H1 (cell line): Measurements from ENCODE around the gene BIRC5. TPM values are rescaled to one million over a fixed set of nuclear protein-coding genes. Genes with fewer than 3 reads are reported as not detected.

ENCODE experiments used
- CBX5 ChIP-seq: fragments of 300-800, 300-1000 bp; sonication (generic); IDR thresholded peaks from 2 replicates; pipeline ENCODE4 v1.7.1; 2016; ENCODE audit warnings: antibody characterized with exemption, low read length, low read depth
- CREB1 ChIP-seq: IDR thresholded peaks from 2 replicates; pipeline ENCODE4 v1.6.1; 2012; ENCODE audit warnings: inconsistent platforms
- EGR1 ChIP-seq: IDR thresholded peaks from 2 replicates; pipeline ENCODE4 v1.6.1; 2011; ENCODE audit warnings: low read depth, low read length, borderline replicate concordance
- FOSL1 ChIP-seq: IDR thresholded peaks from 2 replicates; pipeline ENCODE4 v1.6.1; 2011; ENCODE audit warnings: mild to moderate bottlenecking, low read depth, low read length, moderate library complexity; ENCODE audit not compliant: insufficient read depth
- GTF2F1 ChIP-seq: IDR thresholded peaks from 2 replicates; pipeline ENCODE4 v1.6.1; 2012; ENCODE audit warnings: low read depth, low read length, improper control_type of control experiment, borderline replicate concordance
- HDAC6 ChIP-seq: IDR thresholded peaks from one replicate; pipeline ENCODE4 v1.7.1; 2012; ENCODE audit warnings: low read depth, mild to moderate bottlenecking, inconsistent platforms, low read length, moderate library complexity
- JUN ChIP-seq: IDR thresholded peaks from 2 replicates; pipeline ENCODE4 v1.6.1; 2011; ENCODE audit warnings: low read depth, mild to moderate bottlenecking, improper control_type of control experiment, low read length
- JUND ChIP-seq: IDR thresholded peaks from 2 replicates; pipeline ENCODE4 v1.6.1; 2011; ENCODE audit warnings: mild to moderate bottlenecking, improper control_type of control experiment, low read length
- KDM1A ChIP-seq: fragments of 200-600, 300-600 bp; sonication (generic); IDR thresholded peaks from 2 replicates; pipeline ENCODE4 v1.7.1; 2016; ENCODE audit warnings: mild to moderate bottlenecking, low read length, borderline replicate concordance
- KDM4A ChIP-seq: IDR thresholded peaks from one replicate; pipeline ENCODE4 v1.7.1; 2012; ENCODE audit warnings: low read depth, mild to moderate bottlenecking, moderate library complexity, low read length, inconsistent platforms; ENCODE audit not compliant: severe bottlenecking
- MAFK ChIP-seq: IDR thresholded peaks from 2 replicates; pipeline ENCODE4 v1.6.1; 2012; ENCODE audit warnings: low read depth, mild to moderate bottlenecking, improper control_type of control experiment, low read length
- MAX ChIP-seq: IDR thresholded peaks from 2 replicates; pipeline ENCODE4 v1.6.1; 2012; ENCODE audit warnings: inconsistent platforms
- POU5F1 ChIP-seq: IDR thresholded peaks from 2 replicates; pipeline ENCODE4 v1.6.1; 2011; ENCODE audit warnings: low read depth, mild to moderate bottlenecking, low read length, moderate library complexity
- SP1 ChIP-seq: IDR thresholded peaks from 2 replicates; pipeline ENCODE4 v1.6.1; 2011; ENCODE audit warnings: low read depth, low read length
- SRF ChIP-seq: IDR thresholded peaks from 2 replicates; pipeline ENCODE4 v1.6.1; 2011; ENCODE audit warnings: mild to moderate bottlenecking, low read depth, low read length, moderate library complexity
- TBP ChIP-seq: IDR thresholded peaks from 2 replicates; pipeline ENCODE4 v1.6.1; 2011; ENCODE audit warnings: low read depth, low read length, improper control_type of control experiment
- ZNF274 ChIP-seq: IDR thresholded peaks from 2 replicates; pipeline ENCODE4 v1.7.0; 2012; ENCODE audit warnings: low read length, borderline replicate concordance; ENCODE audit errors: extremely low read depth
- polyA plus RNA-seq, 7 experiments: library from polyadenylated mRNA; depleted of rRNA in 3 of 7; stranded (reverse) in 5 of 7; unstranded in 2 of 7; fragments of >200 nt in 5 of 7; fragments of 200-250 nt in 2 of 7; gene quantifications; 1 replicate in 5 of 7; 2 replicates in 1 of 7; 4 replicates in 1 of 7; pipeline versions ENCODE4 v1.2.1 to v1.2.3, GENCODE V29; 2011 to 2013; ENCODE audit warnings: missing spikeins in 2 of 7, mixed read lengths in 2 of 7
- total RNA-seq: library from RNA; stranded (reverse); fragmentation: NEBNext Ultra II Directional; extraction: Animal tissue kit (Norgen Biotek cat#: 25700); gene quantifications from 2 replicates; pipeline ENCODE4 v1.2.1, GENCODE V29; 2021
- TF ChIP-seq, protein P1 (sequence below): IDR thresholded peaks from 2 replicates; pipeline ENCODE4 v1.6.1; 2012; ENCODE audit warnings: inconsistent platforms
- TF ChIP-seq, protein P2 (sequence below): IDR thresholded peaks from 2 replicates; pipeline ENCODE4 v1.6.1; 2011; ENCODE audit warnings: low read depth, mild to moderate bottlenecking, low read length; ENCODE audit not compliant: insufficient read depth
- TF ChIP-seq, protein P3 (sequence below): IDR thresholded peaks from 2 replicates; pipeline ENCODE4 v1.6.1; 2011; ENCODE audit warnings: low read length, improper control_type of control experiment

The BIRC5 gene
- total and polyA plus RNA-seq, 2 of the 8 experiments (the other 6 are each of a cell fraction or from before 2014, with no cell fraction given): 42.2 to 108 TPM

- TF ChIP-seq SRF (no peak), SP1 (no peak), TBP (peak; percentile 86), ZNF274 (no peak), HDAC6 (no peak), JUND (no peak), POU5F1 (no peak), CBX5 (no peak), EGR1 (no peak), KDM1A (no peak), MAFK (no peak), MAX (peak; percentile 92), GTF2F1 (peak; percentile 71; the same call in 1 of the 2 replicates), CREB1 (peak; percentile 80), KDM4A (peak; percentile 57), JUN (no peak), FOSL1 (no peak)
- TF ChIP-seq, protein P1, sequence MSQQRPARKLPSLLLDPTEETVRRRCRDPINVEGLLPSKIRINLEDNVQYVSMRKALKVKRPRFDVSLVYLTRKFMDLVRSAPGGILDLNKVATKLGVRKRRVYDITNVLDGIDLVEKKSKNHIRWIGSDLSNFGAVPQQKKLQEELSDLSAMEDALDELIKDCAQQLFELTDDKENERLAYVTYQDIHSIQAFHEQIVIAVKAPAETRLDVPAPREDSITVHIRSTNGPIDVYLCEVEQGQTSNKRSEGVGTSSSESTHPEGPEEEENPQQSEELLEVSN: peak; percentile 81; the same call in 1 of the 2 replicates
- TF ChIP-seq, protein P2, sequence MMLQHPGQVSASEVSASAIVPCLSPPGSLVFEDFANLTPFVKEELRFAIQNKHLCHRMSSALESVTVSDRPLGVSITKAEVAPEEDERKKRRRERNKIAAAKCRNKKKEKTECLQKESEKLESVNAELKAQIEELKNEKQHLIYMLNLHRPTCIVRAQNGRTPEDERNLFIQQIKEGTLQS: no peak
- TF ChIP-seq, protein P3, sequence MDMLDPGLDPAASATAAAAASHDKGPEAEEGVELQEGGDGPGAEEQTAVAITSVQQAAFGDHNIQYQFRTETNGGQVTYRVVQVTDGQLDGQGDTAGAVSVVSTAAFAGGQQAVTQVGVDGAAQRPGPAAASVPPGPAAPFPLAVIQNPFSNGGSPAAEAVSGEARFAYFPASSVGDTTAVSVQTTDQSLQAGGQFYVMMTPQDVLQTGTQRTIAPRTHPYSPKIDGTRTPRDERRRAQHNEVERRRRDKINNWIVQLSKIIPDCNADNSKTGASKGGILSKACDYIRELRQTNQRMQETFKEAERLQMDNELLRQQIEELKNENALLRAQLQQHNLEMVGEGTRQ: no peak
Observed at GRCh38 chr17:78253946-78254672, 40.1 kb downstream of the BIRC5 start (continued).
